HUES64 (cell line): Measurements from ENCODE around the gene PTPRM.
A peak's percentile ranks its signal among the peaks of the same experiment; 100 is the strongest.

ENCODE experiments used
- H3K27ac ChIP-seq: 2 replicates; pipeline ENCODE4 v1.7.0; 2013; ENCODE audit warnings: low read depth, low read length, inconsistent platforms
- H3K27me3 ChIP-seq: 2 replicates; pipeline ENCODE4 v1.6.1; 2013; ENCODE audit warnings: mild to moderate bottlenecking, low read length; ENCODE audit not compliant: insufficient read depth
- H3K36me3 ChIP-seq: 2 replicates; pipeline ENCODE4 v1.6.1; 2013; ENCODE audit warnings: mild to moderate bottlenecking, low read length; ENCODE audit not compliant: insufficient read depth
- H3K4me1 ChIP-seq: 2 replicates; pipeline ENCODE4 v1.6.1; 2013; ENCODE audit warnings: mild to moderate bottlenecking, low read length, moderate library complexity; ENCODE audit not compliant: insufficient read depth
- H3K4me3 ChIP-seq: 2 replicates; pipeline ENCODE4 v1.5.1; 2013; ENCODE audit warnings: mild to moderate bottlenecking, low read length, moderate library complexity
- H3K9ac ChIP-seq: 2 replicates; pipeline ENCODE4 v1.6.1; 2013; ENCODE audit warnings: mild to moderate bottlenecking, low read depth, low read length
- H3K9me3 ChIP-seq: 2 replicates; pipeline ENCODE4 v1.6.1; 2013; ENCODE audit warnings: low read depth, low read length; ENCODE audit not compliant: insufficient read depth
- WGBS: fragments of 150-250, 120-280 bp; methylation state at CpG from one replicate; pipeline ENCODE4 v1.1.7; 2013; ENCODE audit warnings: missing lambda C conversion rate; 5-methylcytosine and 5-hydroxymethylcytosine counted together

The PTPRM gene

GRCh38 chr18:7857562-7857961 lies 290.4 kb downstream of the PTPRM start:
- Histone ChIP-seq H3K9me3 (no peaks in the 10 kb centered on the region), H3K36me3 (no peaks in the 10 kb centered on the region), H3K27ac (no peak overlapping the region), H3K4me1 (no peaks in the 10 kb centered on the region), H3K4me3 (no peak overlapping the region), H3K27me3 (no peaks in the 10 kb centered on the region), H3K9ac (no peak overlapping the region)
- no CpG with 5 or more reads among the region's 1 CpG for WGBS

DNA sequence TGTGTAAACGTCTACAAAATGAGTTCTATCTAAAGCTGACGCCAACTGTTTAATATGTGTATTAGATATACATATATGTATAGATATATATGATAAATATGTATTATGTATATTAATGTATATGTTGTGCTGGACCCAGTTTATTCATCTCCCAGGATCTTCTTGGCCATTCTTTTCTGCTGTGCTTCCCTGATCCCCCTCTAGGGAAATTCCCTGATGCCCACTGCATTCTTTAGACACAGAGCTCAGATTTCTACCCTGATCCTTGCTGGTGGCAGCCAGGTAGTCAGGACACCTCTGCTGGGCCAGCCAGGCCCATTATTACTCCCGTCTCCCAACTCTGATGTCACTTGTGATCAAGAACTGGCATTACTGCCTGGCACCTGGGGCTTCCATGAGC lies 292.0 kb downstream of the PTPRM start:
- Histone ChIP-seq H3K9me3 (no peaks in the 10 kb centered on the region), H3K4me3 (no peak overlapping the region), H3K9ac (no peak overlapping the region), H3K36me3 (no peaks in the 10 kb centered on the region), H3K27ac (no peak overlapping the region), H3K4me1 (no peaks in the 10 kb centered on the region), H3K27me3 (no peaks in the 10 kb centered on the region)
- 93% methylated on average over 1 of the region's 3 CpGs for WGBS

- H3K4me1 ChIP-seq, result peaks cover 5% of the 10 kb centered on the region; the same call in 1 of the 2 replicates
- WGBS, result 100% methylated on average over 1 of the region's 1 CpG
- no peak overlapping the region for H3K9ac ChIP-seq
- no peaks in the 10 kb centered on the region for H3K9me3 ChIP-seq
- H3K27ac ChIP-seq, result no peak overlapping the region
- H3K36me3 ChIP-seq, result no peaks in the 10 kb centered on the region
- H3K4me3 ChIP-seq, result no peak overlapping the region
- H3K27me3 ChIP-seq, result no peaks in the 10 kb centered on the region
These were observed 303.1 kb downstream of the PTPRM start for GRCh38 chr18:7870266-7870665.

- Histone ChIP-seq H3K9ac (no peak overlapping the region), H3K9me3 (no peaks in the 10 kb centered on the region), H3K4me1 (peaks cover 5% of the 10 kb centered on the region; the same call in 1 of the 2 replicates), H3K27ac (no peak overlapping the region), H3K4me3 (no peak overlapping the region), H3K36me3 (no peaks in the 10 kb centered on the region), H3K27me3 (no peaks in the 10 kb centered on the region)
- WGBS, result 93% methylated on average over 4 of the region's 4 CpGs
These were observed 303.7 kb downstream of the PTPRM start for GRCh38 chr18:7870855-7871254.

- 89% methylated on average over 3 of the region's 4 CpGs for WGBS
- Histone ChIP-seq H3K27ac (no peak overlapping the region), H3K4me3 (no peak overlapping the region), H3K27me3 (no peaks in the 10 kb centered on the region), H3K4me1 (peaks cover 5% of the 10 kb centered on the region; the same call in 1 of the 2 replicates), H3K36me3 (no peaks in the 10 kb centered on the region), H3K9ac (no peak overlapping the region), H3K9me3 (no peaks in the 10 kb centered on the region)
These were observed 304.7 kb downstream of the PTPRM start for GRCh38 chr18:7871560-7872456.

- no peak overlapping the region for H3K27ac ChIP-seq
- H3K9ac ChIP-seq, result no peak overlapping the region
- WGBS, result 79% methylated on average over 3 of the region's 3 CpGs
- no peaks in the 10 kb centered on the region for H3K9me3 ChIP-seq
- H3K4me3 ChIP-seq, result no peak overlapping the region
- peaks cover 5% of the 10 kb centered on the region; the same call in 1 of the 2 replicates for H3K4me1 ChIP-seq
- H3K36me3 ChIP-seq, result no peaks in the 10 kb centered on the region
- H3K27me3 ChIP-seq, result no peaks in the 10 kb centered on the region
These were observed 305.5 kb downstream of the PTPRM start for GRCh38 chr18:7872569-7872968.

- H3K27ac ChIP-seq, result no peak overlapping the region
- WGBS, result 88% methylated on average over 1 of the region's 2 CpGs
These were observed 306.2 kb downstream of the PTPRM start for GRCh38 chr18:7873316-7873715.

DNA sequence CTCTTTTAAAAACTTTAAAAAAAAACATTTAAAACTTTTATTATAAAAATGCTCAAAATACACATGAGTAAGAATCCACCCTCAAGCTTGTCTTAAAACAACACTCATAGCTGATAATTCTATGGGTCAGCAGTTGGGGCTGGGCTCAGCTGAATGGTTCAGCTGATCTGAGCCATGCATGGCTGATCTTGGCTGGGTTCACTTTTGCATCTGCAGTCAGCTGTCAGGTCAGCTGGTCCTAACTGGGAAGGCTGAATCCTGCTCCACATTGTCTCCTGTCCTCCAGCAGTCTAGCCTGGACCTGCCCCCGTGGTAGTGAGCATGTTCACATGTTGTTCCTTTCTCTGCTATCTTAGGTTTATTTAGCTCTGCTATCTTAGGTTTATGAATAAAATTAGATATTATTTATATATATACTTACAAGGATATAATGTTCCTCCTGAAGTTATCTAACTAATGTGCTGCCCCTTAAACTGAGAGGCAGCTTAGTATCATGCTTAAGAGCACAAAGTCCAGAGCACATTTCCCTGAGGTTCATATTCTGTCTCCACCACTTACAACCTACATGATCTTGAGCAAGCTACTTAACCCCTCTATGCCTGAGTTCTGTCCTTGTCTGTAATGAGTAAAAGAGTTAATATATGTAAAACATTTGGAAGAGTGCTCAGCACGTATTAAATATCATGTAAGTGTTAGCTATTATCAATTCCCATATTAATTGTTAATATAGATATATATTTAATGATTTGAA lies 309.4 kb downstream of the PTPRM start:
- peaks cover 14% of the 10 kb centered on the region; the same call in 1 of the 2 replicates for H3K4me1 ChIP-seq
- WGBS, result 100% methylated on average over 1 of the region's 2 CpGs

More at GRCh38 chr18:7873316-7873715, 306.2 kb downstream of the PTPRM start:
- Histone ChIP-seq H3K9ac (no peak overlapping the region), H3K36me3 (no peaks in the 10 kb centered on the region), H3K27me3 (no peaks in the 10 kb centered on the region), H3K4me3 (no peak overlapping the region), H3K9me3 (no peaks in the 10 kb centered on the region), H3K4me1 (peaks cover 10% of the 10 kb centered on the region; the same call in 1 of the 2 replicates)

DNA sequence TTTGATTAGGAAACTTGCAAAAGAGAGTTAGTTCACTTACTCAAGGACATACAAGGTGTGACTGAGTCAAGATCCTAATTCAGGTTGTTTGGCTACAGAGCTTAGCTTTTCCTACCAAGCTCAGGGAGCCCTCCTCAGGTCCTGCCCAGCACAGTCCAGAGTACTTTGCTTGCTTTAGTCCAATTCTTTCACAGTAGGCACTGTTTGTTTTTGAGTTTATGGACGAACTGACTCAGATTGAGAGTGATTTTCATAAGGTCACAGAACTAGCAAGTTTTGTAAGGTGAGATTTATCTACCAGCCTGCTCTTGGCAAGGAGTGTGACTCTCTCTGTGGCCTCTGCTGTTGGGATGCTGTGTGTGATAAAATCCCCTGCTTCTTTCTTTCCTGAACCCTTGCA lies 310.5 kb downstream of the PTPRM start:
- Histone ChIP-seq H3K9ac (no peak overlapping the region), H3K27ac (no peak overlapping the region), H3K4me1 (peaks cover 14% of the 10 kb centered on the region; the same call in 1 of the 2 replicates), H3K9me3 (no peaks in the 10 kb centered on the region), H3K36me3 (no peaks in the 10 kb centered on the region), H3K27me3 (no peaks in the 10 kb centered on the region), H3K4me3 (no peak overlapping the region)
- 85% methylated on average over 1 of the region's 1 CpG for WGBS

More for the DNA sequence above, 309.4 kb downstream of the PTPRM start:
- no peaks in the 10 kb centered on the region for H3K36me3 ChIP-seq
- H3K4me3 ChIP-seq, result no peak overlapping the region
- H3K9me3 ChIP-seq, result no peaks in the 10 kb centered on the region
- no peak overlapping the region for H3K27ac ChIP-seq
- no peaks in the 10 kb centered on the region for H3K27me3 ChIP-seq
- no peak overlapping the region for H3K9ac ChIP-seq

DNA sequence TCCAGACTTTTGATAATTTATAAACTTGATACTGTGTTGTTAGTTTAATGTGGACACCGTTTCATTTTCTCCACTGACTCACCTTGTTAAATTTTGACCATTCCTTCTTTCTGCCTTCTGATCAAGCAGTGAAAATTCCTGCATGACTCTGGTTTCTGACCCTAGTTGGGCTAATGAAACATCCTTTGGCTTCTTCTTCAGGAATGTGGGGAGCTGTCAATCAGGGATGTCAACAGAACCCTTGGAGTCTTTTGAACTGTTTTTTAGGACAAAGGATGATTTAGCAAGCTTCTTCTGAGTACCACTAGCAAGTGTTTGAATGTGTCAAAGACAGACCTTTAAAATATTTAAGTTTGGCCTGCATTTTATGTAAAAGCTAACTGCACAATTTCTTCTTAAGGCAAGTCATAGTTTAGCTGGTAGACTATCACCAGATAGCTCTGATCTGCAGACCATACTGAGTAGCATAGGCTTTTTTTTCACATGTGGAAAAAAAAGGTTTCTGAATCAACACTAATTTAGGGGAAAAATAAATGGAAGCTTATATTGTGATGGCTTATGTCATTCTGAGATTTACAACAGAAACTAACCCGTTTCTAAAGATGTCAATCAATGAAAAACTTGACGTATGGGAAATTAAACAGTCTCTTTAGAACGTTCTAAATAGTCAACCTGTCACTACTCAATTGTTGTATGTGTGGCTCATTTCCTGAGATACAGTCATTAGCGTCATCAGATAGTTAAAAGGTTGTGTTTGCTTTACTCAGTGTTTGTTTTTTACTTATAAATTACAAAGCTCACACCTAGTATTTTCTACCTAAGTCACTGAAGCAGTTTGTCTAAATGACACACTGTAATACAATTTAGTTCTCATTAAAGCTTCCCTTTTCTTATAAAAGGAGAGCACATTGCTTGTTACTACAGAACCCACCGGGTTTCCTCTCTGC lies 311.4 kb downstream of the PTPRM start:
- no peaks in the 10 kb centered on the region for H3K36me3 ChIP-seq
- no peaks in the 10 kb centered on the region for H3K27me3 ChIP-seq
- 89% methylated on average over 5 of the region's 6 CpGs for WGBS
- H3K4me1 ChIP-seq, result peaks cover 14% of the 10 kb centered on the region; the same call in 1 of the 2 replicates
- no peak overlapping the region for H3K4me3 ChIP-seq
- H3K27ac ChIP-seq, result peak overlapping the region; percentile 24; the same call in 1 of the 2 replicates
- H3K9me3 ChIP-seq, result no peaks in the 10 kb centered on the region
- H3K9ac ChIP-seq, result no peak overlapping the region
